Progenitor cell of endocrine pancreas (in vitro differentiated cells): ENCODE measurements around the gene PCDHB12. TPM values are rescaled to one million over a fixed set of nuclear protein-coding genes. Genes with fewer than 3 reads are reported as not detected.
"Not testable (repeated sequence)": the region's sequence is repeated elsewhere in the genome, so short reads cannot be mapped to it uniquely, and the experiment has no call there.

Source experiments
- DNase-seq: peaks from one replicate; pipeline ENCODE4 v3.0.0; 2021; ENCODE audit warnings: low spot score; ENCODE audit not compliant: unreplicated experiment
- H3K27ac Mint-ChIP-seq: 2 replicates; pipeline ENCODE4 v1.8.0; 2021; ENCODE audit warnings: mild to moderate bottlenecking, moderate library complexity, mixed read lengths
- H3K27me3 Mint-ChIP-seq: 2 replicates; pipeline ENCODE4 v1.8.0; 2021; ENCODE audit warnings: mixed read lengths
- H3K36me3 Mint-ChIP-seq: 2 replicates; pipeline ENCODE4 v1.8.0; 2022; ENCODE audit warnings: mixed read lengths; ENCODE audit not compliant: insufficient read depth
- H3K4me1 Mint-ChIP-seq: 2 replicates; pipeline ENCODE4 v1.8.0; 2021; ENCODE audit warnings: low read depth, mixed read lengths
- H3K4me3 Mint-ChIP-seq: 2 replicates; pipeline ENCODE4 v1.8.0; 2021; ENCODE audit warnings: low read depth, mild to moderate bottlenecking, moderate library complexity, mixed read lengths
- H3K9me3 Mint-ChIP-seq: 2 replicates; pipeline ENCODE4 v1.8.0; 2021; ENCODE audit warnings: low read depth, mixed read lengths
- long read RNA-seq: library from polyadenylated mRNA; unstranded; transcript quantifications from one replicate; pipeline ENCODE4 v2.0.0, GENCODE V29; 2020
- total RNA-seq: library from RNA; stranded (reverse); gene quantifications from 2 replicates; pipeline ENCODE4 v1.2.1, GENCODE V29; 2021
- TF ChIP-seq, protein P1 (sequence below): fragments of 200-600 bp; sonication (generic); IDR thresholded peaks from one replicate; pipeline ENCODE4 v1.5.0; 2021; ENCODE audit warnings: antibody characterized with exemption, mild to moderate bottlenecking; ENCODE audit not compliant: unreplicated experiment

PCDHB12 gene
- 5.4 and 7.2 TPM in 2 replicates for total RNA-seq
- long read RNA-seq, transcript PCDHB12-201 (1 exons, 3,853 nt), result major isoform, 9 of 9 reads
- long read RNA-seq, partial matches to known transcripts, result 0 of 9 reads
- long read RNA-seq, other reads (novel, unspliced or antisense), result 0 of 9 reads

DNA sequence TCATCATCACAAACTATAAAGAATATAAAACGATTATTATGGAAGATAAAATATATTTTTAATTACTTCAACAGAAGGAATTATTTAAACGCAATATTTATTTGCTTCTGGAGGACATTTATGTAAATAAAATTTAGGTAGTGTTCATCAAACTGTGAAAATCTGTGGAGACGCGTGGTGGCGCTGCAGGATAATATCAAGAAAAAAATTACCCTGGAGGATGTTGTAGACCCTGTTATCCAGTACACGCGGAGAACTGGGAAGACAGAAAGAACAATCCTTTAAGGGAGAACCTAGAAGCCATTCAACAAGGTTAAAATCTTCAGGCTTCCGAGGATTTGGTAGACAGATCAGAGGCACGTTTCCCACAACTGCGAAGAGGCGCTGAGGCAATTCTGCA lies at the start of gene PCDHB12:
Gene PCDHB12 (plus strand): TSS at position 242 of the 400 bp plus-strand sequence. CDS start 189 bp downstream, outside the sequence.
- TF ChIP-seq, protein P1, sequence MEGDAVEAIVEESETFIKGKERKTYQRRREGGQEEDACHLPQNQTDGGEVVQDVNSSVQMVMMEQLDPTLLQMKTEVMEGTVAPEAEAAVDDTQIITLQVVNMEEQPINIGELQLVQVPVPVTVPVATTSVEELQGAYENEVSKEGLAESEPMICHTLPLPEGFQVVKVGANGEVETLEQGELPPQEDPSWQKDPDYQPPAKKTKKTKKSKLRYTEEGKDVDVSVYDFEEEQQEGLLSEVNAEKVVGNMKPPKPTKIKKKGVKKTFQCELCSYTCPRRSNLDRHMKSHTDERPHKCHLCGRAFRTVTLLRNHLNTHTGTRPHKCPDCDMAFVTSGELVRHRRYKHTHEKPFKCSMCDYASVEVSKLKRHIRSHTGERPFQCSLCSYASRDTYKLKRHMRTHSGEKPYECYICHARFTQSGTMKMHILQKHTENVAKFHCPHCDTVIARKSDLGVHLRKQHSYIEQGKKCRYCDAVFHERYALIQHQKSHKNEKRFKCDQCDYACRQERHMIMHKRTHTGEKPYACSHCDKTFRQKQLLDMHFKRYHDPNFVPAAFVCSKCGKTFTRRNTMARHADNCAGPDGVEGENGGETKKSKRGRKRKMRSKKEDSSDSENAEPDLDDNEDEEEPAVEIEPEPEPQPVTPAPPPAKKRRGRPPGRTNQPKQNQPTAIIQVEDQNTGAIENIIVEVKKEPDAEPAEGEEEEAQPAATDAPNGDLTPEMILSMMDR, result peak; percentile 41
- H3K27me3 Mint-ChIP-seq, result no peaks in the 10 kb centered on the region
- H3K9me3 Mint-ChIP-seq, result peaks cover 30% of the 10 kb centered on the region
- H3K27ac Mint-ChIP-seq, result peak within 1 kb of the TSS; percentile 76
- H3K4me3 Mint-ChIP-seq, result peak within 1 kb of the TSS; percentile 74
- DNase-seq, result no peak
- peaks cover 25% of the 10 kb centered on the region for H3K36me3 Mint-ChIP-seq
- no peaks in the 10 kb centered on the region for H3K4me1 Mint-ChIP-seq

DNA sequence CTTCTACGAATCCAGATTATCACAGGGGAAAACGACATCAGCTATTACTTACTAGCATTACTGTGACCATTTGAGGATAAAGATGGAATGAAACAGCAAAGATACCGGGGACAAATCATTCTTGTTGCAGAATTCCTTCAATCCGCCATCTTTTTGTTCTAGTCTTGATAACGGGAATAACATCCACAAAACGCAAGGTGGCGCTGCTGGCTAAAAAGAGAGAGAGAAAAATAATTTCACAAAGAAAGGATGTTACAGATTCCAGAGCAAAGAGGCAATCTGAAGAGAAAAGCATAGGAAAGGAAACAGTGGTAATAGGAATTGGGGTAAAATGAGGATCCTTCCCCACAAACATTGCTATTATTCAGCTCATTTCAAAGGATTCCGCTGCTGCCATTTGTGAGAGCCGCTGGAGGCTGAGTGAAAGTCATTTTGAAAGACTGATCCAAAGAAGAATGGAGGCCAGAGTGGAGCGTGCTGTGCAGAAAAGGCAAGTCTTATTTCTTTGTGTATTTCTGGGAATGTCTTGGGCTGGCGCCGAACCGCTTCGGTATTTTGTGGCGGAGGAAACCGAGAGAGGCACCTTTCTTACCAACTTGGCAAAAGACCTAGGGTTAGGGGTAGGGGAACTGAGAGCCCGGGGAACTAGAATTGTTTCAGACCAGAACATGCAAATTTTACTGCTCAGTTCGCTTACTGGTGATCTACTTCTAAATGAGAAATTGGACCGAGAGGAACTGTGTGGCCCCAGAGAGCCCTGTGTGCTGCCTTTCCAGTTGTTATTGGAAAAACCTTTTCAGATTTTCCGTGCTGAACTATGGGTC lies 35.9 kb upstream of the PCDHB12 start, which contains the start of gene PCDHB7:
Gene PCDHB7 (plus strand): TSS at position 264 of the 824 bp plus-strand sequence. CDS start 192 bp downstream, at position 456.
- no peak within 1 kb of the TSS for H3K4me3 Mint-ChIP-seq
- DNase-seq, result no peak

DNA sequence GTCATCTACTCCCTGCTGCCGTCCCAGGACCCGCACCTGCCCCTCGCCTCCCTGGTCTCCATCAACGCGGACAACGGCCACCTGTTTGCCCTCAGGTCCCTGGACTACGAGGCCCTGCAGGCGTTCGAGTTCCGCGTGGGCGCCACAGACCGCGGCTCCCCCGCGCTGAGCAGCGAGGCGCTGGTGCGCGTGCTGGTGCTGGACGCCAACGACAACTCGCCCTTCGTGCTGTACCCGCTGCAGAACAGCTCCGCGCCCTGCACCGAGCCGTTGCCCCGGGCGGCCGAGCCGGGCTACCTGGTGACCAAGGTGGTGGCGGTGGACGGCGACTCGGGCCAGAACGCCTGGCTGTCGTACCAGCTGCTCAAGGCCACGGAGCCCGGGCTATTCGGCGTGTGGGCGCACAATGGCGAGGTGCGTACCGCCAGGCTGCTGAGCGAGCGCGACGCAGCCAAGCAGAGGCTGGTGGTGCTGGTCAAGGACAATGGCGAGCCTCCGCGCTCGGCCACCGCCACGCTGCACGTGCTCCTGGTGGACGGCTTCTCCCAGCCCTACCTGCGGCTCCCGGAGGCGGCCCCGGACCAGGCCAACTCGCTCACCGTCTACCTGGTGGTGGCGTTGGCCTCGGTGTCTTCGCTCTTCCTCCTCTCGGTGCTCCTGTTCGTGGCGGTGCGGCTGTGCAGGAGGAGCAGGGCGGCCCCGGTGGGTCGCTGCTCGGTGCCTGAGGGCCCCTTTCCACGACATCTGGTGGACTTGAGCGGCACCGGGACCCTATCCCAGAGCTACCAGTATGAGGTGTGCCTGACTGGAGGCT lies 34.0 kb upstream of the PCDHB12 start:
- H3K4me3 Mint-ChIP-seq, H3K36me3 Mint-ChIP-seq: not testable (repeated sequence)

More for the DNA sequence above, 35.9 kb upstream of the PCDHB12 start, which contains the start of gene PCDHB7:
- no peaks in the 10 kb centered on the region for H3K27me3 Mint-ChIP-seq
- TF ChIP-seq, protein P1, result no peak
- no peak within 1 kb of the TSS for H3K27ac Mint-ChIP-seq
- H3K36me3 Mint-ChIP-seq, result peaks cover 13% of the 10 kb centered on the region
- no peaks in the 10 kb centered on the region for H3K4me1 Mint-ChIP-seq
- peaks cover 33% of the 10 kb centered on the region for H3K9me3 Mint-ChIP-seq

DNA sequence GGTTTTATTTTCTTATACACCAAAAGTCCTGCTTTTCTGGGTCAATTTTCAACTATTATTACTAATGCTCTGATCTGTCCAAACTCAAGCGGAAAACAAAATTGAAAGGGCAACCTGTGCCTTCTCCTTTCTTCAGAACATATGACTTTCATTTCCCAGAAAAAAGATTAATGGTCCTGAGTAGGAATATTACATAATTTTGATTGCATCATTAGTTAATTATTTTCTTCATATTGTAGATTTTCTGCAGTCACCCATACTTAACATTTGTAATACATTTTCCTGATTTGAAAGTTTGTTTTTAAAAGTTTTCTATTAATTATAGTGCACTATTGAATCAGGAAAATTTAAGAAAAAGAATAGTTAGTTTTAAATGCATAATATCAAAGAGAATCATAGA lies 32.6 kb upstream of the PCDHB12 start:
- TF ChIP-seq, protein P1, result no peak
- Mint-ChIP-seq H3K4me3 (no peak overlapping the region), H3K4me1 (no peaks in the 10 kb centered on the region), H3K27ac (no peak overlapping the region), H3K36me3 (peaks cover 14% of the 10 kb centered on the region), H3K27me3 (no peaks in the 10 kb centered on the region), H3K9me3 (peaks cover 23% of the 10 kb centered on the region)
- DNase-seq, result no peak

More for the DNA sequence above, 34.0 kb upstream of the PCDHB12 start:
- peaks cover 25% of the 10 kb centered on the region for H3K9me3 Mint-ChIP-seq
- not testable (repeated sequence) for H3K27ac Mint-ChIP-seq, DNase-seq, H3K4me1 Mint-ChIP-seq, H3K27me3 Mint-ChIP-seq

DNA sequence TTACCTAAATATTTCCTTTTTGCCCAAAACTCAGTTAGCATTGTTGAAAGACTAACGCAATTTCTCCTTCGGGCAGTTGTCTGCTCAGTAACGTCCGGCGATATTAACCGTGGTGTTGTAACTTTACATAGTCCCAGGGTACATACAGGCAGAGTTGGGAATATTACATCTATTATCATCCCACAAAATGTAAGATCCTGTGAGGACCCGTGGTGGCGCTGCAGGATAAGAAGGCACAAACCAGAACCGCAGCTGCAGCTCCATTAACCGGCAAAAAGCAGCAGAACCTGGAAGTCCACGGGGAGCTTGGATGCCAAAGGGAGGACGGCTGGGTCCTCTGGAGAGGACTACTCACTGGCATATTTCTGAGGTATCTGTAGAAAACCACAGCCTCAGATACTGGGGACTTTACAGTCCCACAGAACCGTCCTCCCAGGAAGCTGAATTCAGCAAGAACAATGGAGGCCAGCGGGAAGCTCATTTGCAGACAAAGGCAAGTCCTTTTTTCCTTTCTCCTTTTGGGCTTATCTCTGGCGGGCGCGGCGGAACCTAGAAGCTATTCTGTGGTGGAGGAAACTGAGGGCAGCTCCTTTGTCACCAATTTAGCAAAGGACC lies 30.8 kb upstream of the PCDHB12 start, which contains the start of gene PCDHB8:
Gene PCDHB8 (plus strand): TSS at position 214 of the 615 bp plus-strand sequence. CDS start 245 bp downstream, at position 459.
- not testable (repeated sequence) for H3K4me1 Mint-ChIP-seq, H3K27me3 Mint-ChIP-seq, DNase-seq, H3K4me3 Mint-ChIP-seq, H3K27ac Mint-ChIP-seq
- peaks cover 24% of the 10 kb centered on the region for H3K9me3 Mint-ChIP-seq
- H3K36me3 Mint-ChIP-seq, result peaks cover 16% of the 10 kb centered on the region

DNA sequence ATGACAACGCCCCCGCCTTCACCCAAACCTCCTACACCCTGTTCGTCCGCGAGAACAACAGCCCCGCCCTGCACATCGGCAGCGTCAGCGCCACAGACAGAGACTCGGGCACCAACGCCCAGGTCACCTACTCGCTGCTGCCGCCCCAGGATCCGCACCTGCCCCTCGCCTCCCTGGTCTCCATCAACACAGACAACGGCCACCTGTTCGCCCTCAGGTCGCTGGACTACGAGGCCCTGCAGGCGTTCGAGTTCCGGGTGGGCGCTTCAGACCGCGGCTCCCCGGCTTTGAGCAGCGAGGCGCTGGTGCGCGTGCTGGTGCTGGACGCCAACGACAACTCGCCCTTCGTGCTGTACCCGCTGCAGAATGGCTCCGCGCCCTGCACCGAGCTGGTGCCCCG lies 29.1 kb upstream of the PCDHB12 start:
- DNase-seq, H3K27me3 Mint-ChIP-seq, H3K4me1 Mint-ChIP-seq, H3K27ac Mint-ChIP-seq, H3K4me3 Mint-ChIP-seq: not testable (repeated sequence)
- peaks cover 20% of the 10 kb centered on the region for H3K36me3 Mint-ChIP-seq
- H3K9me3 Mint-ChIP-seq, result peaks cover 22% of the 10 kb centered on the region

DNA sequence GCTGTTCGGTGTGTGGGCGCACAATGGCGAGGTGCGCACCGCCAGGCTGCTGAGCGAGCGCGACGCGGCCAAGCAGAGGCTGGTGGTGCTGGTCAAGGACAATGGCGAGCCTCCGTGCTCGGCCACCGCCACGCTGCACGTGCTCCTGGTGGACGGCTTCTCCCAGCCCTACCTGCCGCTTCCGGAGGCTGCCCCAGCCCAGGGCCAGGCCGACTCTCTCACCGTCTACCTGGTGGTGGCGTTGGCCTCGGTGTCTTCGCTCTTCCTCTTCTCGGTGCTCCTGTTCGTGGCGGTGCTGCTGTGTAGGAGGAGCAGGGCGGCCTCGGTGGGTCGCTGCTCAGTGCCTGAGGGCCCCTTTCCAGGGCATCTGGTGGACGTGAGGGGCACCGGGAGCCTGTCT lies 28.6 kb upstream of the PCDHB12 start:
- peaks cover 26% of the 10 kb centered on the region for H3K9me3 Mint-ChIP-seq
- not testable (repeated sequence) for H3K4me1 Mint-ChIP-seq, H3K4me3 Mint-ChIP-seq, H3K27me3 Mint-ChIP-seq, H3K27ac Mint-ChIP-seq, DNase-seq
- peaks cover 25% of the 10 kb centered on the region for H3K36me3 Mint-ChIP-seq
